OCI-LY7 (cell line): ENCODE measurements around the gene CD247.

Experiments
- EZH2phosphoT487 ChIP-seq: fragments of 200-600 bp; sonication (generic); IDR thresholded peaks from 2 replicates; pipeline ENCODE4 v1.6.1; 2018; ENCODE audit warnings: low read depth, borderline replicate concordance, mild to moderate bottlenecking, mixed run types, antibody characterized with exemption, low read length, moderate library complexity, mixed read lengths
- TF ChIP-seq, protein P1 (sequence below): fragments of 200-600 bp; sonication (generic); conservative IDR thresholded peaks from 2 replicates; pipeline ENCODE4 v1.5.1; 2014; ENCODE audit warnings: mild to moderate bottlenecking, antibody characterized with exemption, low read length, moderate library complexity, mixed read lengths

DNA sequence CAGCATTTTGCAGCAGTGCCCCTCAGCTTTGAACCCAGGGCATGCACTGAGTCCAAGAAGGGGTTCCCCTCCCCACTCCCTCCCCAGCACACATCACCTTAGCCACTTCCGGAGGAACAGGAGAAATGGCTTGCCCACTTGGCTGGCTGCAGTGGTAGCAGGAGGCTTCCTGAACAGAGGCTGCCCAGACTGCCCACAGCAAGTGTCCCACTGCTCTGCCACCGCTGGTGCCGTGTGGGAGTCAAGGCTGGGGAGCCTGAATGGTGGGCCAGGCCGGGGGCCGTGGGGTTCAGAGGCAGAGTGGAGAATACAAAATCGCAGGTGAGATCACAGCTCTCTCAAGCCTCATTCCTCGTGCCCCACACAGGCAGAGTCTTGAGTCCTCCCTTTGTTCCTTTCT lies 34.5 kb downstream of the CD247 start:
- TF ChIP-seq, protein P1, sequence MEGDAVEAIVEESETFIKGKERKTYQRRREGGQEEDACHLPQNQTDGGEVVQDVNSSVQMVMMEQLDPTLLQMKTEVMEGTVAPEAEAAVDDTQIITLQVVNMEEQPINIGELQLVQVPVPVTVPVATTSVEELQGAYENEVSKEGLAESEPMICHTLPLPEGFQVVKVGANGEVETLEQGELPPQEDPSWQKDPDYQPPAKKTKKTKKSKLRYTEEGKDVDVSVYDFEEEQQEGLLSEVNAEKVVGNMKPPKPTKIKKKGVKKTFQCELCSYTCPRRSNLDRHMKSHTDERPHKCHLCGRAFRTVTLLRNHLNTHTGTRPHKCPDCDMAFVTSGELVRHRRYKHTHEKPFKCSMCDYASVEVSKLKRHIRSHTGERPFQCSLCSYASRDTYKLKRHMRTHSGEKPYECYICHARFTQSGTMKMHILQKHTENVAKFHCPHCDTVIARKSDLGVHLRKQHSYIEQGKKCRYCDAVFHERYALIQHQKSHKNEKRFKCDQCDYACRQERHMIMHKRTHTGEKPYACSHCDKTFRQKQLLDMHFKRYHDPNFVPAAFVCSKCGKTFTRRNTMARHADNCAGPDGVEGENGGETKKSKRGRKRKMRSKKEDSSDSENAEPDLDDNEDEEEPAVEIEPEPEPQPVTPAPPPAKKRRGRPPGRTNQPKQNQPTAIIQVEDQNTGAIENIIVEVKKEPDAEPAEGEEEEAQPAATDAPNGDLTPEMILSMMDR: no peak
- no peak for TF ChIP-seq EZH2phosphoT487
